ENCODE measurements around the gene FOCAD.

The FOCAD gene

DNA sequence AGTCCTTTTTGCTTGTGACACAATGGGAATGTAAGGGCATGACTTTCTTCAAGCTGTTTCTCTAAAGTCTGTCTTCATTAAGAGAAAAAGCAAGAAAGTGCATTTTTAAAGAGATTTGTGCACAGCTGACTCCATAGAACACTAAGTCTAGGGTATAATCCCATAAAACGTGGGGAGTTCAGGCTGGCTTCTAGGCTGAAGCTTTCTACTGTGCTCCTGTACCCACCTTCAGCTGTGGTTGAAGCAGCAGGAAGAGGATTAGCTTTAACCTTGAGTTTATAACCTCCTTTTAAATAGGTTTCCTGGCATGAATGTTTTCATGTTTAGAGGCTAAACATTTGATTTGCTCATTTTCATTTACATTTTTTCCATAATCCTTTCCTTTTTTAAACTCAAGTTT, 220.9 kb downstream of the FOCAD start:
- DNase-seq: no peak
- no peaks in the 10 kb centered on the region for H3K9me2 ChIP-seq (replicated peaks; ENCODE audit: insufficient read depth, low read length)
- H2AFZ ChIP-seq (ENCODE audit: low read length): no peak overlapping the region
- no peaks in the 10 kb centered on the region for H4K20me1 ChIP-seq (ENCODE audit: insufficient read depth, low read length)
- no peak overlapping the region for H3K4me3 ChIP-seq (ENCODE audit: low read length)
- no peak overlapping the region for H3K4me2 ChIP-seq (ENCODE audit: low read depth, low read length)
- H3K27me3 ChIP-seq (replicated peaks; ENCODE audit: insufficient read depth, low read length): no peaks in the 10 kb centered on the region
- H3K27ac ChIP-seq (ENCODE audit: low read length): no peak overlapping the region
- H3K9ac ChIP-seq (ENCODE audit: low read length): no peak overlapping the region
- H3K36me3 ChIP-seq (replicated peaks; ENCODE audit: insufficient read depth, low read length): no peaks in the 10 kb centered on the region
- H3K4me1 ChIP-seq (ENCODE audit: low read length): no peaks in the 10 kb centered on the region
- H3K9me3 ChIP-seq (replicated peaks; ENCODE audit: insufficient read depth, low read length): no peaks in the 10 kb centered on the region
- TF ChIP-seq CTCF (IDR thresholded peaks at IDR 0.05; ENCODE audit: low read length): no peak
- no peak for TF ChIP-seq EZH2 (optimal IDR thresholded peaks at IDR 0.05; ENCODE audit: low read depth, low read length)
- TF ChIP-seq EZH2phosphoT487 (IDR thresholded peaks at IDR 0.05; ENCODE audit: low read length): no peak
- H3F3A ChIP-seq (ENCODE audit: insufficient read depth, low read length): no peaks in the 10 kb centered on the region
- H3K79me2 ChIP-seq (ENCODE audit: low read length): no peaks in the 10 kb centered on the region

- H3F3A ChIP-seq (ENCODE audit: insufficient read depth, low read length): no peaks in the 10 kb centered on the region
- no peaks in the 10 kb centered on the region for H3K9me2 ChIP-seq (replicated peaks; ENCODE audit: insufficient read depth, low read length)
- no peaks in the 10 kb centered on the region for H3K36me3 ChIP-seq (replicated peaks; ENCODE audit: insufficient read depth, low read length)
- no peaks in the 10 kb centered on the region for H3K79me2 ChIP-seq (ENCODE audit: low read length)
- TF ChIP-seq EZH2phosphoT487 (IDR thresholded peaks at IDR 0.05; ENCODE audit: low read length) (no peak), CTCF (IDR thresholded peaks at IDR 0.05; ENCODE audit: low read length) (no peak), EZH2 (optimal IDR thresholded peaks at IDR 0.05; ENCODE audit: low read depth, low read length) (no peak)
- no peaks in the 10 kb centered on the region for H3K27me3 ChIP-seq (replicated peaks; ENCODE audit: insufficient read depth, low read length)
- no peaks in the 10 kb centered on the region for H3K4me1 ChIP-seq (ENCODE audit: low read length)
- H4K20me1 ChIP-seq (ENCODE audit: insufficient read depth, low read length): no peaks in the 10 kb centered on the region
- no peak for DNase-seq
- H2AFZ ChIP-seq (ENCODE audit: low read length): no peak overlapping the region
- H3K4me3 ChIP-seq (ENCODE audit: low read length): no peak overlapping the region
- no peaks in the 10 kb centered on the region for H3K9me3 ChIP-seq (replicated peaks; ENCODE audit: insufficient read depth, low read length)
- no peak overlapping the region for H3K27ac ChIP-seq (ENCODE audit: low read length)
- no peak overlapping the region for H3K9ac ChIP-seq (ENCODE audit: low read length)
- no peak overlapping the region for H3K4me2 ChIP-seq (ENCODE audit: low read depth, low read length)
Measured at GRCh38 chr9:20906326-20906725, 222.3 kb downstream of the FOCAD start.

GRCh38 chr9:20908461-20908860, 224.4 kb downstream of the FOCAD start:
- DNase-seq: no peak
- H3K4me1 ChIP-seq (ENCODE audit: low read length): no peaks in the 10 kb centered on the region
- H2AFZ ChIP-seq (ENCODE audit: low read length): no peak overlapping the region
- no peaks in the 10 kb centered on the region for H3K9me2 ChIP-seq (replicated peaks; ENCODE audit: insufficient read depth, low read length)
- H4K20me1 ChIP-seq (ENCODE audit: insufficient read depth, low read length): no peaks in the 10 kb centered on the region
- no peaks in the 10 kb centered on the region for H3K9me3 ChIP-seq (replicated peaks; ENCODE audit: insufficient read depth, low read length)
- H3K4me3 ChIP-seq (ENCODE audit: low read length): no peak overlapping the region
- no peaks in the 10 kb centered on the region for H3F3A ChIP-seq (ENCODE audit: insufficient read depth, low read length)
- no peak overlapping the region for H3K9ac ChIP-seq (ENCODE audit: low read length)
- no peak overlapping the region for H3K27ac ChIP-seq (ENCODE audit: low read length)
- no peaks in the 10 kb centered on the region for H3K79me2 ChIP-seq (ENCODE audit: low read length)
- no peaks in the 10 kb centered on the region for H3K36me3 ChIP-seq (replicated peaks; ENCODE audit: insufficient read depth, low read length)
- H3K4me2 ChIP-seq (ENCODE audit: low read depth, low read length): no peak overlapping the region
- no peaks in the 10 kb centered on the region for H3K27me3 ChIP-seq (replicated peaks; ENCODE audit: insufficient read depth, low read length)
- no peak for TF ChIP-seq EZH2phosphoT487 (IDR thresholded peaks at IDR 0.05; ENCODE audit: low read length)
- no peak for TF ChIP-seq EZH2 (optimal IDR thresholded peaks at IDR 0.05; ENCODE audit: low read depth, low read length)
- no peak for TF ChIP-seq CTCF (IDR thresholded peaks at IDR 0.05; ENCODE audit: low read length)
